GM12878 (cell line): ENCODE data around the gene RBM4B. TPM values are rescaled to one million over a fixed set of nuclear protein-coding genes. Genes with fewer than 3 reads are reported as not detected.

ENCODE experiments used
- ATAC-seq: fragments of 200-7000 bp; cut with Tn5 transposase; 3 replicates; pipeline ENCODE4 v1.9.1; 2020; ENCODE audit warnings: mild to moderate bottlenecking, moderate library complexity
- BruUV-seq: library from RNA; stranded (reverse); fragments of 400-500 nt; replicated peaks from 2 replicates; lab custom pipeline; 2021; lab: Mats Ljungman, UMichigan
- CTCF ChIA-PET: fragments of 300-600 bp; sonication (Branson Sonifier 250); formaldehyde crosslinking; extraction: SDS; loops from one replicate; lab custom pipeline; 2021; ENCODE audit warnings: inconsistent platforms; lab: Yijun Ruan, JAX
- POLR2A ChIA-PET: fragments of 350-600 bp; formaldehyde crosslinking; extraction: SDS; loops from one replicate; lab custom pipeline; 2021; ENCODE audit warnings: inconsistent platforms; lab: Charles Lee
- RAD21 ChIA-PET: fragments of 300-600 bp; sonication (Branson Sonifier 250); formaldehyde crosslinking; loops from one replicate; lab custom pipeline; 2023; ENCODE audit warnings: antibody characterized with exemption; ENCODE audit not compliant: unreplicated experiment; lab: Charles Lee
- SMC1A ChIA-PET: fragments of 300-600 bp; sonication (Branson Sonifier 250); formaldehyde crosslinking; loops from one replicate; lab custom pipeline; 2023; ENCODE audit not compliant: unreplicated experiment, uncharacterized antibody; lab: Charles Lee
- DNase-seq: peaks from one replicate; pipeline ENCODE4 v3.0.0-alpha.2; 2011; ENCODE audit warnings: low read depth, low spot score
- FAIRE-seq: peaks from 3 replicates; lab custom pipeline; 2011; peaks lifted over from hg19 to GRCh38; lab: Jason Lieb, UNC
- H2AFZ ChIP-seq: 2 replicates; pipeline ENCODE4 v1.6.0; 2011; ENCODE audit warnings: low read depth, low read length, control low read depth; ENCODE audit not compliant: control insufficient read depth
- H3K27ac ChIP-seq: 2 replicates; pipeline ENCODE4 v1.5.1; 2011; ENCODE audit warnings: control low read depth; ENCODE audit not compliant: control insufficient read depth, insufficient read depth
- H3K27me3 ChIP-seq, 2 experiments: replicated peaks in 1 of 2; 2 replicates each; pipeline versions ENCODE4 v1.6.0 to v1.6.1; 2011; ENCODE audit warnings: low read length in 1 of 2; ENCODE audit not compliant: control insufficient read depth in 2 of 2, insufficient read depth in 2 of 2
- H3K36me3 ChIP-seq, 2 experiments: 2 replicates each; pipeline ENCODE4 v1.5.1; 2011; ENCODE audit warnings: low read length in 1 of 2; ENCODE audit not compliant: control insufficient read depth in 2 of 2, insufficient read depth in 2 of 2
- H3K4me1 ChIP-seq: 2 replicates; pipeline ENCODE4 v1.6.1; 2011; ENCODE audit warnings: mild to moderate bottlenecking, low read length, moderate library complexity, mixed read lengths; ENCODE audit not compliant: control insufficient read depth, insufficient read depth
- H3K4me2 ChIP-seq: 2 replicates; pipeline ENCODE4 v1.6.0; 2011; ENCODE audit warnings: control low read depth; ENCODE audit not compliant: control insufficient read depth, insufficient read depth
- H3K4me3 ChIP-seq: fragments of 200-600 bp; sonication (generic); 2 replicates; pipeline ENCODE4 v1.5.1; 2016
- H3K79me2 ChIP-seq: 2 replicates; pipeline ENCODE4 v1.6.0; 2011; ENCODE audit warnings: low read length; ENCODE audit not compliant: control insufficient read depth, insufficient read depth
- H3K9ac ChIP-seq: 2 replicates; pipeline ENCODE4 v1.8.0; 2011; ENCODE audit warnings: low read length, control low read depth, mixed read lengths; ENCODE audit not compliant: control insufficient read depth, insufficient read depth
- H3K9me3 ChIP-seq: replicated peaks from 3 replicates; pipeline ENCODE4 v1.5.1; 2011; ENCODE audit warnings: mild to moderate bottlenecking, low read length; ENCODE audit not compliant: control insufficient read depth, insufficient read depth
- H4K20me1 ChIP-seq: 2 replicates; pipeline ENCODE4 v1.6.0; 2011; ENCODE audit not compliant: control insufficient read depth, insufficient read depth
- CEBPZ ChIP-seq: fragments of 150-350 bp; IDR thresholded peaks from 2 replicates; pipeline ENCODE4 v1.6.1; 2016; ENCODE audit warnings: low read depth, low read length
- E4F1 ChIP-seq: fragments of 450-650 bp; IDR thresholded peaks from 2 replicates; pipeline ENCODE4 v1.6.1; 2018; ENCODE audit warnings: borderline replicate concordance, mild to moderate bottlenecking; ENCODE audit not compliant: partially characterized antibody
- FOS ChIP-seq: IDR thresholded peaks from 3 replicates; pipeline ENCODE4 v1.6.1; 2011; ENCODE audit warnings: borderline replicate concordance; ENCODE audit not compliant: insufficient read length; ENCODE audit errors: extremely low read depth
- JUND ChIP-seq: IDR thresholded peaks from 2 replicates; pipeline ENCODE4 v1.6.1; 2012; ENCODE audit warnings: low read depth, mild to moderate bottlenecking, low read length, improper control_type of control experiment, moderate library complexity
- MTA2 ChIP-seq: fragments of 450-650 bp; IDR thresholded peaks from 2 replicates; pipeline ENCODE4 v1.6.1; 2016; ENCODE audit warnings: low read depth, mild to moderate bottlenecking, moderate library complexity
- NBN ChIP-seq: fragments of 450-650 bp; IDR thresholded peaks from 2 replicates; pipeline ENCODE4 v1.6.1; 2016
- NRF1 ChIP-seq: conservative IDR thresholded peaks from 2 replicates; pipeline ENCODE4 v1.6.1; 2011; ENCODE audit warnings: mild to moderate bottlenecking, low read depth, low read length, improper control_type of control experiment
- PAX5 ChIP-seq: IDR thresholded peaks from 2 replicates; pipeline ENCODE4 v1.6.1; 2011; ENCODE audit warnings: low read depth, low read length, borderline replicate concordance
- RAD21 ChIP-seq: IDR thresholded peaks from 2 replicates; pipeline ENCODE4 v1.6.1; 2011; ENCODE audit warnings: mild to moderate bottlenecking, low read depth, low read length, moderate library complexity; ENCODE audit not compliant: insufficient read depth
- RB1 ChIP-seq: fragments of 450-650 bp; formaldehyde crosslinking; IDR thresholded peaks from 2 replicates; pipeline ENCODE4 v1.6.1; 2017; ENCODE audit warnings: mild to moderate bottlenecking, borderline replicate concordance
- SIN3A ChIP-seq: IDR thresholded peaks from 2 replicates; pipeline ENCODE4 v1.6.1; 2012; ENCODE audit warnings: low read depth, low read length, improper control_type of control experiment
- TARDBP ChIP-seq: IDR thresholded peaks from 2 replicates; pipeline ENCODE4 v1.6.1; 2016; ENCODE audit warnings: borderline replicate concordance
- TCF7 ChIP-seq: IDR thresholded peaks from 2 replicates; pipeline ENCODE4 v1.6.1; 2014; ENCODE audit warnings: antibody characterized with exemption, borderline replicate concordance
- YBX1 ChIP-seq: fragments of 450-650 bp; IDR thresholded peaks from 2 replicates; pipeline ENCODE4 v1.6.1; 2016; ENCODE audit warnings: antibody characterized with exemption
- YY1 ChIP-seq: IDR thresholded peaks from 2 replicates; pipeline ENCODE4 v1.6.1; 2011; ENCODE audit warnings: low read depth, mild to moderate bottlenecking, low read length
- ZNF592 ChIP-seq: fragments of 450-650 bp; IDR thresholded peaks from 2 replicates; pipeline ENCODE4 v1.6.1; 2017; ENCODE audit warnings: mild to moderate bottlenecking, moderate library complexity
- ZZZ3 ChIP-seq: IDR thresholded peaks from 2 replicates; pipeline ENCODE4 v1.6.1; 2011; ENCODE audit warnings: low read depth; ENCODE audit not compliant: control insufficient read depth, insufficient read length
- WGBS: methylation state at CpG from one replicate; pipeline ENCODE4 v1.1.6; 2016; ENCODE audit warnings: low lambda C conversion rate; ENCODE audit not compliant: insufficient replicate concordance, insufficient coverage; ENCODE audit errors: missing lambda C conversion rate; 5-methylcytosine and 5-hydroxymethylcytosine counted together
- in situ Hi-C: fragments of 300-500 bp; cut with MboI; formaldehyde crosslinking; loops from 9 replicates; pipeline ENCODE4 v1.14.3; 2018; ENCODE audit warnings: mixed read lengths
- intact Hi-C: fragments of 100-400 bp; cut with micrococcal nuclease; formaldehyde crosslinking; loops from one replicate; pipeline ENCODE4 v1.14.2; 2022; ENCODE audit not compliant: unreplicated experiment
- polyA plus RNA-seq, 11 experiments: library from polyadenylated mRNA; depleted of rRNA in 4 of 11; unstranded in 6 of 11; stranded (reverse) in 5 of 11; fragments of >200 nt; fragmentation: Nextera tagmentation in 4 of 11; fragmentation: Illumina TruSeq in 1 of 11; extraction: Ambion mirVana in 4 of 11; extraction: Trizol in 1 of 11; gene quantifications; 1 replicate in 1 of 11; 2 replicates in 10 of 11; pipeline versions ENCODE4 v1.2.1 to v1.2.3, GENCODE V29; 2011 to 2016; ENCODE audit warnings: inconsistent platforms in 2 of 11, missing spikeins in 2 of 11, low read depth in 1 of 11
- total RNA-seq, 4 experiments: library from RNA; depleted of rRNA in 3 of 4; stranded (reverse); fragments of >200 nt in 3 of 4; fragmentation: Illumina TruSeq in 1 of 4; extraction: Trizol in 1 of 4; gene quantifications; 2 replicates each; pipeline versions ENCODE4 v1.2.1 to v1.2.3, GENCODE V29; 2013 to 2021

The RBM4B gene
- total and polyA plus RNA-seq, 10 of the 15 experiments (the other 5 are each of a cell fraction or from before 2014, with no cell fraction given) = 16.1 to 37.0 (median 21.6) TPM

- Histone ChIP-seq H3K4me2 (no peak overlapping the region), H3K4me1 (no peaks in the 10 kb centered on the region), H3K27ac (no peak overlapping the region), H4K20me1 (no peaks in the 10 kb centered on the region), H3K27me3 (no peaks in the 10 kb centered on the region), H3K9ac (no peak overlapping the region), H3K36me3 (no peaks in the 10 kb centered on the region), H3K79me2 (no peaks in the 10 kb centered on the region), H2AFZ (no peak overlapping the region), H3K9me3 (no peaks in the 10 kb centered on the region), H3K4me3 (no peak overlapping the region)
- POLR2A ChIA-PET = no interaction called here
- 27% methylated on average over 13 of the region's 13 CpGs for WGBS
- RAD21 ChIA-PET = no interaction called here
- TF ChIP-seq CEBPZ (no peak), NRF1 (no peak), RB1 (no peak), ZZZ3 (no peak), TARDBP (no peak), RAD21 (no peak), NBN (no peak), FOS (no peak), TCF7 (no peak), E4F1 (no peak), ZNF592 (no peak), MTA2 (no peak), SIN3A (no peak), YBX1 (no peak), PAX5 (no peak), JUND (no peak), YY1 (no peak)
- SMC1A ChIA-PET = no interaction called here
- no TSS peak for BruUV-seq
- in situ Hi-C loops (no loop called here), intact Hi-C loops (no loop called here)
- FAIRE-seq (no peak), DNase-seq (no peak), ATAC-seq (no peak)
- CTCF ChIA-PET = interaction anchor here (1.1 to 2.8 kb wide), 2 partner anchors 146 to 258 kb away, joined by 3 to 6 read pairs; no protein-coding TSS in a partner anchor
Observed at GRCh38 chr11:66687831-66688281, 10.2 kb upstream of the RBM4B start.
